HG02798 (cell line): ENCODE results near the gene SMIM21.

Source experiments
- ATAC-seq: cut with Tn5 transposase; IDR thresholded peaks from one replicate; pipeline ENCODE4 v1.9.1; 2021; ENCODE audit warnings: mild to moderate bottlenecking; ENCODE audit not compliant: unreplicated experiment, poor library complexity

Gene SMIM21

GRCh38 chr18:75378376-75379315 lies 48.9 kb downstream of the SMIM21 start:
- no peak for ATAC-seq

- ATAC-seq, result no peak
Observed at GRCh38 chr18:75377926-75378325, 49.6 kb downstream of the SMIM21 start.

- no peak for ATAC-seq
Observed at GRCh38 chr18:75377258-75377657, 50.2 kb downstream of the SMIM21 start.

GRCh38 chr18:75376004-75376403 lies 51.5 kb downstream of the SMIM21 start:
- ATAC-seq, result no peak

- ATAC-seq, result no peak
Observed at GRCh38 chr18:75375341-75375740, 52.2 kb downstream of the SMIM21 start.

GRCh38 chr18:75374466-75374865 lies 53.0 kb downstream of the SMIM21 start:
- no peak for ATAC-seq

- no peak for ATAC-seq
Observed at GRCh38 chr18:75369026-75369721, 58.3 kb downstream of the SMIM21 start.

- no peak for ATAC-seq
Observed at GRCh38 chr18:75365837-75366236, 61.7 kb downstream of the SMIM21 start.

GRCh38 chr18:75365254-75365629 lies 62.3 kb downstream of the SMIM21 start:
- no peak for ATAC-seq

- no peak for ATAC-seq
Observed at GRCh38 chr18:75364512-75365253, 62.8 kb downstream of the SMIM21 start.

- no peak for ATAC-seq
Observed at GRCh38 chr18:75363446-75364225, 63.9 kb downstream of the SMIM21 start.

- no peak for ATAC-seq
Observed at GRCh38 chr18:75362435-75362834, 65.1 kb downstream of the SMIM21 start.

- no peak for ATAC-seq
Observed at GRCh38 chr18:75360941-75361340, 66.6 kb downstream of the SMIM21 start.

- ATAC-seq, result no peak
Observed at GRCh38 chr18:75360215-75360614, 67.3 kb downstream of the SMIM21 start.
